Measurements from ENCODE around the gene CANT1.

DNA sequence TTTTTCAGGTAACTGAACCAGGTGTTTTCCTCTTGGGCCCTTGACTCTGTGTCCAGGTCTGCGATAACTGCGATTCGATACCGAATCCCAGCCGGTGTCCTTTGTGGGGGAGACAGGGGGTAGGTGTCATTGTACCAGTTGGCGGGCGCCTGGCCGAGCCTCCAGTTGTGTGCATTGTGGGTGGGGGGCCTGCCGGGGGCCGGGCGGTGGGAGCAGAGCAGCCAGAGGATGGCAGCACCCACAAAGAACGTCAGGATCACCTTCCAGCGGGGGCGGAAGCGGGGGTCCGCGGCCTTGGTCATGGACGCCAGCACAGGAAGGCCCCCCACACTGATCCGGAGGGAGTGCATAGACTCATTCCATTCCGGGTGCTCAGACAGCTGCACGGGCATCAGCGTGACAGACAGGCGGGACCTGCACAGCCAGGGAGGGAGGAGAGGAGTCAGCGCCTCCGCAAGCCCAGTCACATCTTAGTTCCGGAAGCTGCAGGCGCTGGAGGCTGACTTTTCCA, 12.3 kb downstream of the CANT1 start:
- TF ChIP-seq, protein P1, sequence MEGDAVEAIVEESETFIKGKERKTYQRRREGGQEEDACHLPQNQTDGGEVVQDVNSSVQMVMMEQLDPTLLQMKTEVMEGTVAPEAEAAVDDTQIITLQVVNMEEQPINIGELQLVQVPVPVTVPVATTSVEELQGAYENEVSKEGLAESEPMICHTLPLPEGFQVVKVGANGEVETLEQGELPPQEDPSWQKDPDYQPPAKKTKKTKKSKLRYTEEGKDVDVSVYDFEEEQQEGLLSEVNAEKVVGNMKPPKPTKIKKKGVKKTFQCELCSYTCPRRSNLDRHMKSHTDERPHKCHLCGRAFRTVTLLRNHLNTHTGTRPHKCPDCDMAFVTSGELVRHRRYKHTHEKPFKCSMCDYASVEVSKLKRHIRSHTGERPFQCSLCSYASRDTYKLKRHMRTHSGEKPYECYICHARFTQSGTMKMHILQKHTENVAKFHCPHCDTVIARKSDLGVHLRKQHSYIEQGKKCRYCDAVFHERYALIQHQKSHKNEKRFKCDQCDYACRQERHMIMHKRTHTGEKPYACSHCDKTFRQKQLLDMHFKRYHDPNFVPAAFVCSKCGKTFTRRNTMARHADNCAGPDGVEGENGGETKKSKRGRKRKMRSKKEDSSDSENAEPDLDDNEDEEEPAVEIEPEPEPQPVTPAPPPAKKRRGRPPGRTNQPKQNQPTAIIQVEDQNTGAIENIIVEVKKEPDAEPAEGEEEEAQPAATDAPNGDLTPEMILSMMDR (IDR thresholded peaks at IDR 0.05): no peak
- TF ChIP-seq POLR2A (IDR thresholded peaks at IDR 0.05): no peak
